NT2/D1 (cell line): ENCODE results near the gene CYSRT1.

Experiments used
- YY1 ChIP-seq: IDR thresholded peaks from 2 replicates; pipeline ENCODE4 v1.6.1; 2011; ENCODE audit not compliant: insufficient read length, insufficient read depth
- ZNF274 ChIP-seq: IDR thresholded peaks from 2 replicates; pipeline ENCODE4 v1.6.1; 2011; ENCODE audit warnings: mild to moderate bottlenecking, low read depth, low read length

GRCh38 chr9:137178201-137178938 lies 46.6 kb upstream of the CYSRT1 start:
- TF ChIP-seq ZNF274 (no peak), YY1 (no peak)
